ENCODE measurements around the gene SLC25A34.

- TF ChIP-seq EZH2phosphoT487 (IDR thresholded peaks at IDR 0.05; ENCODE audit: low read depth) (no peak), CTCF (IDR thresholded peaks at IDR 0.05; ENCODE audit: low read depth, low read length) (no peak)
Observed at GRCh38 chr1:15739745-15740144, 3.7 kb downstream of the SLC25A34 start.
